Natural killer cell treated with Interleukin-12 subunit alpha and Interleukin-12 subunit beta and Interleukin-15 and Interleukin-18, amount 100 ng/mL, for 72 hours (primary cell): ENCODE results near the gene HLA-DPB1. TPM values are rescaled to one million over a fixed set of nuclear protein-coding genes. Genes with fewer than 3 reads are reported as not detected.

Experiments
- ATAC-seq, 2 donors: fragments of 150-1000 bp; cut with Tn5 transposase in 1 of 2; sonication (Bioruptor Pico), chemical (Tn5 transposase) in 1 of 2; 2 replicates each; pipeline ENCODE4 v1.10.0; 2021
- DNase-seq: peaks from one replicate; pipeline ENCODE4 v3.0.0; 2022; ENCODE audit warnings: low spot score
- H3K27ac Mint-ChIP-seq, 2 donors: 1 replicate in 1 of 2; 2 replicates in 1 of 2; pipeline ENCODE4 v1.8.0; 2022; ENCODE audit warnings: mixed read lengths in 2 of 2, mild to moderate bottlenecking in 1 of 2, moderate library complexity in 1 of 2
- H3K27me3 Mint-ChIP-seq, 2 donors: 1 replicate in 1 of 2; 2 replicates in 1 of 2; pipeline ENCODE4 v1.8.0; 2022; ENCODE audit warnings: mixed read lengths in 2 of 2
- H3K36me3 Mint-ChIP-seq: one replicate; pipeline ENCODE4 v1.8.0; 2022; ENCODE audit warnings: mixed read lengths
- H3K4me1 Mint-ChIP-seq, 2 donors: 1 replicate in 1 of 2; 2 replicates in 1 of 2; pipeline ENCODE4 v1.8.0; 2022; ENCODE audit warnings: low read depth in 2 of 2, mixed read lengths in 2 of 2, mild to moderate bottlenecking in 1 of 2
- H3K4me3 Mint-ChIP-seq: one replicate; pipeline ENCODE4 v1.8.0; 2022; ENCODE audit warnings: mixed read lengths
- H3K9me3 Mint-ChIP-seq: 2 replicates; pipeline ENCODE4 v1.8.0; 2022; ENCODE audit warnings: mixed read lengths
- total RNA-seq, 2 donors: library from RNA; stranded (reverse); gene quantifications; one replicate each; pipeline ENCODE4 v1.2.3, GENCODE V29; 2022

Gene HLA-DPB1
- total RNA-seq, 2 donors from 2014 or later: 14.7 to 93.6 TPM

GRCh38 chr6:33077908-33078307 is 2.1 kb downstream of the HLA-DPB1 start:
- DNase-seq: no peak
- no peaks in the 10 kb centered on the region for H3K27me3 Mint-ChIP-seq
- peaks cover 60 to 77% of the 10 kb centered on the region in 2 donors for H3K4me1 Mint-ChIP-seq
- no peak for ATAC-seq
- H3K36me3 Mint-ChIP-seq: no peaks in the 10 kb centered on the region
- H3K9me3 Mint-ChIP-seq: no peaks in the 10 kb centered on the region
- peak overlapping the region; percentile 92 for H3K4me3 Mint-ChIP-seq
- H3K27ac Mint-ChIP-seq: peak overlapping the region; percentile 32 to 87

- DNase-seq (no peak), ATAC-seq (no peak)
- no peaks in the 10 kb centered on the region for H3K9me3 Mint-ChIP-seq
- H3K4me1 Mint-ChIP-seq: peaks cover 57 to 76% of the 10 kb centered on the region in 2 donors
- H3K4me3 Mint-ChIP-seq: no peak overlapping the region
- peak overlapping the region in 1 of 2 donors; percentile 87 for H3K27ac Mint-ChIP-seq
- no peaks in the 10 kb centered on the region for H3K27me3 Mint-ChIP-seq
- no peaks in the 10 kb centered on the region for H3K36me3 Mint-ChIP-seq
These were observed 2.7 kb downstream of the HLA-DPB1 start for GRCh38 chr6:33078442-33078841.

- H3K36me3 Mint-ChIP-seq: no peaks in the 10 kb centered on the region
- no peak overlapping the region for H3K4me3 Mint-ChIP-seq
- no peak for DNase-seq
These were observed 3.2 kb downstream of the HLA-DPB1 start for GRCh38 chr6:33078919-33079521.

GRCh38 chr6:33079580-33079979 is 3.8 kb downstream of the HLA-DPB1 start:
- no peaks in the 10 kb centered on the region for H3K27me3 Mint-ChIP-seq
- DNase-seq (no peak), ATAC-seq (no peak)
- H3K27ac Mint-ChIP-seq: peak overlapping the region in 1 of 2 donors; percentile 77
- peaks cover 54 to 71% of the 10 kb centered on the region in 2 donors for H3K4me1 Mint-ChIP-seq
- H3K36me3 Mint-ChIP-seq: no peaks in the 10 kb centered on the region
- no peak overlapping the region for H3K4me3 Mint-ChIP-seq
- no peaks in the 10 kb centered on the region for H3K9me3 Mint-ChIP-seq

More at GRCh38 chr6:33078919-33079521, 3.2 kb downstream of the HLA-DPB1 start:
- ATAC-seq: no peak
- no peaks in the 10 kb centered on the region for H3K9me3 Mint-ChIP-seq
- no peak overlapping the region for H3K27ac Mint-ChIP-seq
- H3K27me3 Mint-ChIP-seq: no peaks in the 10 kb centered on the region
- H3K4me1 Mint-ChIP-seq: peaks cover 54 to 71% of the 10 kb centered on the region in 2 donors

- Mint-ChIP-seq H3K27me3 (no peaks in the 10 kb centered on the region), H3K4me3 (peak overlapping the region; percentile 14), H3K36me3 (no peaks in the 10 kb centered on the region), H3K4me1 (peaks cover 50 to 66% of the 10 kb centered on the region in 2 donors), H3K27ac (peak overlapping the region in 1 of 2 donors; percentile 77), H3K9me3 (no peaks in the 10 kb centered on the region)
- ATAC-seq (peak in 1 of 2 donors; percentile 48), DNase-seq (no peak)
These were observed 4.6 kb downstream of the HLA-DPB1 start for GRCh38 chr6:33080127-33081089.

- Mint-ChIP-seq H3K9me3 (no peaks in the 10 kb centered on the region), H3K4me3 (no peak overlapping the region), H3K27me3 (no peaks in the 10 kb centered on the region), H3K27ac (peak overlapping the region; percentile 46 to 77), H3K36me3 (no peaks in the 10 kb centered on the region), H3K4me1 (peaks cover 42 to 57% of the 10 kb centered on the region in 2 donors)
- no peak for DNase-seq
- no peak for ATAC-seq
These were observed 5.5 kb downstream of the HLA-DPB1 start for GRCh38 chr6:33081098-33081824.

GRCh38 chr6:33082702-33083101 is 6.9 kb downstream of the HLA-DPB1 start:
- H3K4me1 Mint-ChIP-seq: peaks cover 31 to 44% of the 10 kb centered on the region in 2 donors
- DNase-seq: no peak
- H3K9me3 Mint-ChIP-seq: no peaks in the 10 kb centered on the region
- no peaks in the 10 kb centered on the region for H3K27me3 Mint-ChIP-seq
- H3K27ac Mint-ChIP-seq: peak overlapping the region in 1 of 2 donors; percentile 46
- H3K4me3 Mint-ChIP-seq: no peak overlapping the region
- peaks cover 5% of the 10 kb centered on the region for H3K36me3 Mint-ChIP-seq
- peak; percentile 51 to 66 for ATAC-seq

GRCh38 chr6:33085627-33086026 is 9.8 kb downstream of the HLA-DPB1 start:
- ATAC-seq (no peak), DNase-seq (no peak)
- Mint-ChIP-seq H3K4me1 (peaks cover 17 to 23% of the 10 kb centered on the region in 2 donors), H3K36me3 (peaks cover 5% of the 10 kb centered on the region), H3K4me3 (no peak overlapping the region), H3K9me3 (no peaks in the 10 kb centered on the region), H3K27me3 (no peaks in the 10 kb centered on the region), H3K27ac (no peak overlapping the region)

GRCh38 chr6:33088258-33088930 is 12.6 kb downstream of the HLA-DPB1 start:
- Mint-ChIP-seq H3K9me3 (no peaks in the 10 kb centered on the region), H3K36me3 (peaks cover 5% of the 10 kb centered on the region), H3K27ac (no peak overlapping the region), H3K4me3 (no peak overlapping the region), H3K27me3 (no peaks in the 10 kb centered on the region), H3K4me1 (no peaks in the 10 kb centered on the region)
- DNase-seq (no peak), ATAC-seq (no peak)

GRCh38 chr6:33088931-33089620 is 13.3 kb downstream of the HLA-DPB1 start:
- Mint-ChIP-seq H3K4me3 (no peak overlapping the region), H3K4me1 (no peaks in the 10 kb centered on the region), H3K27ac (no peak overlapping the region), H3K9me3 (no peaks in the 10 kb centered on the region), H3K36me3 (peaks cover 5% of the 10 kb centered on the region), H3K27me3 (no peaks in the 10 kb centered on the region)
- DNase-seq (no peak), ATAC-seq (no peak)

- Mint-ChIP-seq H3K4me1 (no peaks in the 10 kb centered on the region), H3K9me3 (no peaks in the 10 kb centered on the region), H3K4me3 (no peak overlapping the region), H3K27ac (no peak overlapping the region), H3K27me3 (peaks cover 12 to 14% of the 10 kb centered on the region in 2 donors), H3K36me3 (peaks cover under 1% of the 10 kb centered on the region)
- ATAC-seq (peak; percentile 57 to 74), DNase-seq (no peak)
These were observed 16.2 kb downstream of the HLA-DPB1 start for GRCh38 chr6:33091957-33092356.

- DNase-seq (no peak), ATAC-seq (no peak)
- Mint-ChIP-seq H3K9me3 (no peaks in the 10 kb centered on the region), H3K4me3 (no peak overlapping the region), H3K36me3 (no peaks in the 10 kb centered on the region), H3K27ac (no peak overlapping the region), H3K4me1 (no peaks in the 10 kb centered on the region), H3K27me3 (peaks cover 13 to 16% of the 10 kb centered on the region in 2 donors)
These were observed 16.6 kb downstream of the HLA-DPB1 start for GRCh38 chr6:33092385-33092784.

- Mint-ChIP-seq H3K4me1 (no peaks in the 10 kb centered on the region), H3K9me3 (peaks cover 5% of the 10 kb centered on the region), H3K36me3 (peaks cover 15% of the 10 kb centered on the region), H3K27ac (no peak overlapping the region), H3K27me3 (peaks cover 27 to 28% of the 10 kb centered on the region in 2 donors), H3K4me3 (no peak overlapping the region)
- ATAC-seq (no peak), DNase-seq (no peak)
These were observed 18.1 kb downstream of the HLA-DPB1 start for GRCh38 chr6:33093855-33094254.
